GM20000 (cell line): ENCODE results near the gene GZMH.
"Not testable (repeated sequence)": the region's sequence is repeated elsewhere in the genome, so short reads cannot be mapped to it uniquely, and the experiment has no call there.

Source experiments
- DNase-seq: peaks from one replicate; pipeline ENCODE4 v3.0.0; 2012; ENCODE audit warnings: low spot score
- TF ChIP-seq, protein P1 (sequence below): IDR thresholded peaks from 2 replicates; pipeline ENCODE4 v1.5.1; 2012; ENCODE audit warnings: mild to moderate bottlenecking, control low read depth; ENCODE audit errors: extremely low read depth, missing control alignments

GZMH gene, protein sequence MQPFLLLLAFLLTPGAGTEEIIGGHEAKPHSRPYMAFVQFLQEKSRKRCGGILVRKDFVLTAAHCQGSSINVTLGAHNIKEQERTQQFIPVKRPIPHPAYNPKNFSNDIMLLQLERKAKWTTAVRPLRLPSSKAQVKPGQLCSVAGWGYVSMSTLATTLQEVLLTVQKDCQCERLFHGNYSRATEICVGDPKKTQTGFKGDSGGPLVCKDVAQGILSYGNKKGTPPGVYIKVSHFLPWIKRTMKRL

DNA sequence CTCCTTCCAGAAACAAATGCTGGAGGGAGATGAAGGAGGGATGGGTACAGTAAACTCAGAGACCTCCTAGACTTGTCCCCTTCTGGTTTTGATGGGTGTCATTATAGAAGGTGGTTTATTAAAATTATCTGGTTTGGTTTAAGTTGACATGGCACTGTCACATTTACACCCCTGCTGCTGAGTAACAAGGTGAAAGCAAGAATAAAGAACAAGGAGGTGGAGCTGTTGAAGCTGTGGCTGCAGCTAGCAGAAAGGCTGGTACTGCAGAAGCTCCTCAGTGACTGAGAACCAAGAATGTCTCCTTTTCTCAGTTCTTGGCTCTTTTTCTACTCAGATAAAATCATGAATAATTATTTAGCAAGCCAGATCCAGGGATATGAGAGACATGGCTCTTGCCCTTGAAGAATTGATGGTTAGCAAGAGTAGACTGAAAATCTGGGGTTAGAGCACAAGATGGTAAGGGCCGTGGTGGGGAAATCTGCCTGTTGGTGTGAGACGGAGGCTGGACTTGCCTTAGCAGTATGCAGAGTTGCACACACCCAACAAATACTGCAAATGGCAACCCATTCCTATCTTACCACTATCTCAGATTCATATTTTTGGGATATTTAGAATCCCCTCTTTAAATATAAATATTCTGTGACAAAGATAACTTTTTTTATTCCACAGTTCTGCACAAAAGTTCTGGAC, at the start of gene GZMH:
TSS of gene GZMH (minus strand) at position 31 of the 690 bp plus-strand sequence. CDS start 72 bp downstream, outside the sequence.
- TF ChIP-seq, protein P1, sequence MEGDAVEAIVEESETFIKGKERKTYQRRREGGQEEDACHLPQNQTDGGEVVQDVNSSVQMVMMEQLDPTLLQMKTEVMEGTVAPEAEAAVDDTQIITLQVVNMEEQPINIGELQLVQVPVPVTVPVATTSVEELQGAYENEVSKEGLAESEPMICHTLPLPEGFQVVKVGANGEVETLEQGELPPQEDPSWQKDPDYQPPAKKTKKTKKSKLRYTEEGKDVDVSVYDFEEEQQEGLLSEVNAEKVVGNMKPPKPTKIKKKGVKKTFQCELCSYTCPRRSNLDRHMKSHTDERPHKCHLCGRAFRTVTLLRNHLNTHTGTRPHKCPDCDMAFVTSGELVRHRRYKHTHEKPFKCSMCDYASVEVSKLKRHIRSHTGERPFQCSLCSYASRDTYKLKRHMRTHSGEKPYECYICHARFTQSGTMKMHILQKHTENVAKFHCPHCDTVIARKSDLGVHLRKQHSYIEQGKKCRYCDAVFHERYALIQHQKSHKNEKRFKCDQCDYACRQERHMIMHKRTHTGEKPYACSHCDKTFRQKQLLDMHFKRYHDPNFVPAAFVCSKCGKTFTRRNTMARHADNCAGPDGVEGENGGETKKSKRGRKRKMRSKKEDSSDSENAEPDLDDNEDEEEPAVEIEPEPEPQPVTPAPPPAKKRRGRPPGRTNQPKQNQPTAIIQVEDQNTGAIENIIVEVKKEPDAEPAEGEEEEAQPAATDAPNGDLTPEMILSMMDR: no peak
- DNase-seq: no peak

DNA sequence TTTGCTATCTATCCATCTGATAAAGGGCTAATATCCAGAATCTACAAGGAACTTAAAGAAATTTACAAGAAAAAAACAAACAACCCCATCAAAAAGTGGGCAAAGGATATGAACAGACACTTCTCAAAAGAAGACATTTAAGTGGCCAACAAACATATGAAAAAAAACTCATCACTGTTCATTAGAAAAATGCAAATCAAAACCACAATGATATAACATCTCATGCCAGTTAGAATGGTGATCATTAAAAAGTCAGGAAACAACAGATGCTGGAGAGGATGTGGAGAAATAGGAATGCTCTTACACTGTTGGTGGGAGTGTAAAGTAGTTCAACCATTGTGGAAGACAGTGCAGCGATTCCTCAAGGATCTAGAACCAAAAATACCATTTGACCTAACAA, 38.9 kb upstream of the GZMH start:
- DNase-seq: not testable (repeated sequence)

DNA sequence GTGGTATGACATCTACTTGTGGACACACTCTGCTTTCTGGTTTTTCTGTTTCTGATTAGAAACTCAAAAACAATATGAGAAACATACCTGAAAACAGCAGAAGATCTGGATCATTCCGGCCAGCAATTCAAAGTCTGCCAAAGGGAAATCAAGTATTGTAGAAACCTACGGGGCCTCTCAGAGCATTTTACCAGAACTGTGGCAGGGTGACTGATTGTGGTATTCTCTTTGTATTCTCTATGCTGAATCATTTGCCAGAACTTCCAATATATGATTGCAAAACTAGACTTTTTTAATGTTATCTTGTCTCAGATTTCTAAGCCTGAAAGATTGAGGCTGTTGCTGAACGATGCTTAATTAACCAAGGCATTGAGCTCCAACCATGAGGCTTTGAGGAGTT, 30.4 kb upstream of the GZMH start:
- TF ChIP-seq, protein P1: no peak

DNA sequence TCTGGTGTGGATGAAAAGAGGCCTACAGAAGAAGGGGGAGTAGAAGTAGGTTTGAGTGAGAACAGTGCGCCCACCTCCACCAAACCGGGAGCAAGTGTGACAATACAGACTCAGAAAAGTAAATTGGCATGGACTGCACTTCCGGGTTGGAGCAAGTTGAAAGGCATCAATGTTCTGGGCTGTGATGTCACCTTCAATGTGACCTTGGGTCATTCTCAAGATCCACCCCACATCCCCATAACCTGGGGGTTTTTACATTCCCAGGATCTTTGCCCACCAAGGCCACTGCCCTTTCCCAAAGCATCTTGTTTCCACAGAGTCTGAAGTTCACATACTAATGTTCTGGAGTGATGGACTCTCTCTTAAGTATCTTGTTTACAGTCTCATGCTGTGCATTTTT, 29.8 kb upstream of the GZMH start:
- DNase-seq: no peak
- TF ChIP-seq, protein P1: no peak

More for the DNA sequence above, 30.4 kb upstream of the GZMH start:
- DNase-seq: no peak

DNA sequence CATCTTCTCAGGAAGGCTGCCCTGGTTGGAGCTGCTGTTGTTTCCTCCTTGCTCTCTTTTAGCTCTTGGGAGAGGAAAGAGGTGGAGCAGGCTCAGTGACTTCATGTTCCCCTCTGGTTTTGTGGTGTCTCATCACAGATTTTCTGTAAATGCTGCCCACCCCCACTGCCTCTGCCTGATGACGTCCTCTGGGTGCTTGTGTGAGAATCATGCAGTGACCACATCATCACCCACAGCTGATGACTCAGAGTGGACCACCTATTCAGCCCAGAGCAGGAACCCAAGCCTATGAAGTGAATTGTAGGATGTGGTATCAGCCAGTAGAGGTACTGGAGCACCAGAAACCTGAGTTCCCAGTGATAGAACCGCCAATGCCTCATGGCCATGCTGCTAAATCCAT, 24.7 kb upstream of the GZMH start, which contains the start of gene GZMB:
TSS of gene GZMB (minus strand) at position 33 of the 400 bp plus-strand sequence. CDS start at position 3, 30 bp downstream.
- DNase-seq: no peak
- TF ChIP-seq, protein P1: no peak

DNA sequence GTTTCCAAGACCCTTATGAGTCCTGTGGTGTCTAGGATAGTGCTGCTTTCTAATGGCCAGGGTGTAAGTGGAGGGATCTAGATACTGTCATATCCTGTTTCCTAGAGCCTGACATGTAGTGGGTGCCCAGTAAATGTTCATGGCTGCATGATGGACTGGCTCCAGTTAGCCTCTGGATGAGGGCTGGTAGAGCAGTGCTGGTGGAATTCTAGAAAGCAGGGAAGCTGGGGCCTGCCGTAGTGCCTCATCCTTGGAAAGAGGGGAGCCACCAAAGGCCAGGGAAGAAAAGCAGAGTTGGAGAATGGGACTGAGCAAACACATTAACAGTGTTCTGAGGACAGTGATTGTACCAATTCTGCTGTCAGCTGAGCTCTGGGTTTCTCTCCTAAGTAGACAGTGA, 23.9 kb upstream of the GZMH start:
- TF ChIP-seq, protein P1: no peak
- no peak for DNase-seq

DNA sequence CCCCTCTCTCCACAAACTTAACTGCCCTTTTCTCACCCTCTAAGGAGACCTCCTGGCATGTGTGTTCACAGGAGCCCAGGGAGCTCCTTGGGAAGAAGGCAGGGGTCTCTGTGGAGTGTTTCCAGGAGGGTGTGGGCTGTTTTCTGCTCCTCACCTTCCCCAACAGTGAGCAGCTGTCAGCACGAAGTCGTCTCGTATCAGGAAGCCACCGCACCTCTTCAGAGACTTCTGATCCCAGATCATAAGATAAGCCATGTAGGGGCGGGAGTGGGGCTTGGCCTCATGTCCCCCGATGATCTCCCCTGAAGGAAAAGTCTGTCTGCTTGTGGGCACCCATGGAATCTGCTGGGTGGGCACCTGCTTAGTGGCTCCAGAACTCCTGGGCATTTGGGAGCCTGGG, 23.3 kb upstream of the GZMH start:
- DNase-seq: no peak
- TF ChIP-seq, protein P1: no peak
